Activated naive CD4-positive, alpha-beta T cell (primary cell): Measurements from ENCODE around the gene TUBA4B.
"Not testable (repeated sequence)": the region's sequence is repeated elsewhere in the genome, so short reads cannot be mapped to it uniquely, and the experiment has no call there.

Source experiments
- DNase-seq, 4 experiments: peaks; one replicate each; lab custom pipeline; 2025; lab: John Stamatoyannopoulos, UW

TUBA4B gene

DNA sequence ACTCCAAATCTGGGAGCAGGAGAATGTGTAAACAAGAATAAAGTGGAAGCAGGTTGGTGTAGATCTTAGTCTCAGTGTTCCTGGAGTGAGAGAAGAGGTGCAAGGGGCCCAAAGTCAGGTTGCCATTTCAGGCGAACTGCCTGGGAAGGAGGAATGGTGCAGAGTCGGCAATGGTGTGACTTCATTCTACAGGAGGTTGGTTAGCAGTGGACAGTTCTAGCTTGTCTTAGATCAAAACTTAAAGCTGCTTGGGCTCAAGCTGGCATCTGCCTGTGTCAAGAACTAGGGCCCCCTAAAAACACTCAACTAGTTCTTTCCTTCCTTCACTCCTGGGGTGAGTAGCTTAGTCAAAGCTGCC is 4.2 kb upstream of the TUBA4B start:
- DNase-seq, result no peak

DNA sequence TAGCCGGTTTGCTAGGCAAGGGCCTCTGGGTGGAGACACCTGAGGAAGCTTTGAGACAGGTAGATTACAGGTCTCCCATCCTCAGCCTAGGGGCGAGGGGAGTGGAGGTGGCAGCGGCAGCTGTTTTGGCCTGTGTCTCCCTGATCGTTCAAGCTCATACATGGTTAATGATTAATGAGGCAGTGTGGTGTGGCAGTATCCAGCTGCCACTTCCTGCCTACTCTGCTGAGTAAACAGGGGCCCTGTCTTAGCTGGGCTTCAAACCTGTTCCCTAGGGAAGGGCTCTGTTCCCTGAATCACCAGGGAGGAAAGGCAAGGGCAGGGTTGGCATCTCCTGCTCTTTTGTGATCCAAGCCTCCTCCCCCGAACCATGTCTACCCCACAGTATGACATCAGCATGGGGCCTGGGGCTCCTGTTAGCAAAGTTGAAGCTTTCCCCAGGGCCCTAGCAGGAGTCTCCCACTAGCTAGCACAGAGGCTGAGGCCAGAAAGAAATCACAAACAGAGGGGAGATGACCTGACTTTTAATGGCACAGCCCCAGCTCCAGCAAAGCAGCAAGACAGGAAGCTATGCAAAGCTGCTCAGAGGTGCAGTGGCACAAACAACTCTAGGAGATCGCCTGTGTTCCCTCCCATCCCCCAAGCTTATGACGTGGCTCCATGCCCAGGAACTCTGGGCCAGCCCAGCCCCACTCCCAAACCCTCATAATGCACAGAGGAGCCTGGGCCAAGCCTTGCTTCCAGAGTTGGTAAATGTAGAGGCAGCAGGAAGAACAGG is 3.7 kb upstream of the TUBA4B start:
- peak in 2 of 4 experiments; percentile 10 to 20 for DNase-seq

DNA sequence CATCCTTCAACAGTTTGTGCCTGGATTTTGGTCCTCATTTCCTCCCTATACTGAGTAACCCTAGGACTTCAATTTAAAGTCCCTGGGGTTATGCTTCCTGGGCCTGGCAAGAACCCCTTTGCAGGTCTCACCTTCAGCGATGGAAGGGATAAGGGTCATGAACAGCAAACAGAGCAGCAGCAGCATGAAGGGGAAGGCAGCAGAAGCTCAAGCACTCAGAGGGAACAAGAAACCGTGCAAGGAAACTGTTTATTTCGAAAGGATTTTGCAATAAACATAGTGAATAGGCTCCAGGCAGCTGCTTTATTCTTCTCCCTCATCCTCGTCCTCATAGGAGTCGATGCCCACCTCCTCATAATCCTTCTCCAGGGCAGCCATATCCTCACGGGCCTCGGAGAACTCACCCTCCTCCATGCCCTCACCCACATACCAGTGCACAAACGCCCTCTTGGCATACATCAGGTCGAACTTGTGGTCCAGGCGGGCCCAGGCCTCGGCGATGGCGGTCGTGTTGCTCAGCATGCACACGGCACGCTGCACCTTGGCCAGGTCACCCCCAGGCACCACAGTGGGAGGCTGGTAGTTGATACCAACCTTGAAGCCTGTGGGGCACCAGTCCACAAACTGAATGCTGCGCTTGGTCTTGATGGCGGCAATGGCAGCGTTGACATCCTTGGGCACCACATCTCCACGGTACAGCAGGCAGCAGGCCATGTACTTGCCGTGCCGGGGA is 2.8 kb upstream of the TUBA4B start:
- DNase-seq, result no peak

DNA sequence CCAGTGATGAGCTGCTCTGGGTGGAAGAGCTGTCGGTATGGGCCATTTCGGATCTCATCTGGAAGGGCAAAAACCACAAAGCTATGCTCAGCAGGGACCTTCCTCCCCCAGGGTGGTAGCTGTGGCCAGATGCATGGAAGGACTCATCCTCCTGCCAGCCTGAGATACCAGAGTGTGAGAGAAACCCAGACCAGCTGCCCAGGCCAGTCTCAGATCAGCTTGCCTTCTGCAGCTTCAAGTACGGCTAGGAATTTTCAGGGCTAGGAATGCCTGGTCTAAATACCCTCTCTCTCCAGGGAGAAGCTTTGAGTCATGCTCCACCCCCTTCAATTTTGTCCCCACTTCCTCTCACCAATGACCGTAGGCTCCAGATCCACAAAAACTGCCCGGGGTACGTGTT is 1.4 kb upstream of the TUBA4B start:
- DNase-seq, result no peak

DNA sequence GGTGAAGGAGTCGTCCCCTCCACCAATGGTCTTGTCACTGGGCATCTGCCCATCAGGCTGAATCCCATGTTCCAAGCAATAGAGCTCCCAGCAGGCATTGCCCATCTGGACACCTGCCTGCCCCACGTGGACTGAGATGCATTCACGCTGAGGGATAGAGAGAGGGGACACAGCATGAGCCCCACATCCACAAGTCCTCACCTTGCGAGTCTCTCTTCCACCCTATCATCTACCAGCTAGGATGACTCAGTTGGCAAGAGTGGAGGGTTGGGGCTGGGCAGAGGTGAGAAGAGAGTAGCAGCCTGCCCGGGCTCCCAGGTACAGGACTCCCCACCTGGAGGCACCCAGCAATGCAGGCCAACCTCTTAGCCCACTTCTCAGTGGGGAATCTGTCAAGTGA is 959 bp upstream of the TUBA4B start:
- DNase-seq, result peak in 1 of 4 experiments; percentile 12

DNA sequence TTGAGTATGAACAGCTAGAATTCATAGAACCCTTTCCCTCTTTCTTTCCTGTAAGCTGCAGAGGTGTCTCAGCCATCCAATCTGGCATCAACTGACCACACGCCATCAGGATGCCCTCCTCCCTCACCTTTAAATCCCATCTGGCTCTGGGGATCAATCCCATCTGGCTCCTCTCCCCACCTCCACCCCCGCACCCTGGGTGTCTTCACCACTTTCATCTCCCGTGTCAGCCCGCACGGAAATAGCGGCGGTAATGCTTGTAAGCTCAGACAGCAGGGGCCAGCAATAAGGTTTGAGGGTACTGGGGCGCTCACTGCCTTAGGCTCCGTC is 508 bp upstream of the TUBA4B start:
- peak in 1 of 4 experiments; percentile 39 for DNase-seq

DNA sequence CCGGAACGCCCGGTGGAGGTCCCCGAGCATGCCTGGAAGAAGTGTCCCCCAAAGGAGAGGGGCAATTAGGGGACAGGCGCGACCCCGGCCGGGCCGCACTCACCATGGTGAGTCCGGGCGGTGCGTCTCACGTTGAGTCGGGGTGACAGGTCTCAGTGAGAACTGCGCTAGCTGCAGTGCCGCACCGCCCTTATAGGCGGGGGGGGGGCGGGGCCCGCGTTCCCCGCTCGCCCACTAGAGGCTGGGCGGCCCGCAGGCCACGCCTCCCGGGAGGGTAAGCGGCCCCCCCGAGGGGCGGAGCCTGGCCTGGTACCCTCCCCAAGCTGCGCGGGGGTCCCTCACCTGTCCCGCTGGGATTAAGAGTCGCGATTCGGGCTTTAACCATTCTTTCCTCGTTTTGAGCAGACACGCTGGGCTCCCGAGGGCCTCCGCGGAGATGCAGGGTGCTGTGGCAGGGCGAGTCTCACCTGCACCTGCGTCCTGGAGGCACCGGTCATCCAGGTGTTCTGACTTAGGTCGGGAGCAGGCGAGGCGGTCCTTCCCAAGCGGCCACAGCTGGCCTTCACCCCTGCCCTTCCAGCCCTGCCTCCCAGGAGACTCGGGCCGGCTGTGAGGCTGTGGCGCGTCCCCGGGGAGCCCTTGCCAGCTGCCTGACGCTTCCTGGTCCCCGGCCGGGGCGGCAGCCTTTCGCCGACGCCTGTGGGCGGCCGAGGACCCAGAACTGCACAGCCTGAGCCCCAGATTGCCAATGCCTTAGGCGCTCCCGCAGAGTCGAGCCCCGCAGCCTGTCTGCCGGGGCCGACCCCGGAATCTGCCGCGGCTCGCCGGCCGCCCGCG is 928 bp downstream of the TUBA4B start, which contains the start of gene TUBA4A:
TUBA4A (minus strand) TSS at position 166 of the 837 bp plus-strand sequence; CDS start at position 106, 60 bp downstream.
- peak; percentile 74 to 94 (median 82) for DNase-seq

DNA sequence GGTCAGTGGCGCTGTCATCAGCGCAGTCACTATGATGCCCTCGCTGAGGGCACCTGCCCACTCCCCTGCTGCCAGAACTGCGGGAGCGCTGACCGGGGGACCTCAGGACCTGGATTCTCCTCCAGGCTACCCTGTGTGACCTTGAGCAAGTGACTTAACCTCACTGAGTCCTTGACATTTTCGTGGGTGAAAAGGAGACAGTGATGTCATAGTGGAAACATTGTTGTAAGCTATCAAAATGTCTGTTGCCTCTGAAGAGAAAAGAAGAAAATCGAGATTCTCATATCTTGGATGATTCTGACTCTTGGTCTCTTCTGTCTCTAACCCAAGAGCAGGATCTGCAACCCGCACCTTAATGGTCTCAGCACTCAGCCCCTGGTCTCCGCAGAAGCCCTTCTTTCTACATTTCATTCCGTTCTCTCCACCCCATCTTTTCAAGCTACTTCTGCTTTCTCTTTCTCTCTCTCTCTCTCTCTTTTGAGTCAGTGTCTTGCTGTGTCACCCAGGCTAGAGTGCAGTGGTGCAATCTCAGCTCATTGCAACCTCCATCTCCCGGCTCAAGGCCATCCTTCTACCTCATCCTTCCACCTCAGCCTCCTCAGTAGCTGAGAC is 1.7 kb downstream of the TUBA4B start:
- DNase-seq, result no peak

DNA sequence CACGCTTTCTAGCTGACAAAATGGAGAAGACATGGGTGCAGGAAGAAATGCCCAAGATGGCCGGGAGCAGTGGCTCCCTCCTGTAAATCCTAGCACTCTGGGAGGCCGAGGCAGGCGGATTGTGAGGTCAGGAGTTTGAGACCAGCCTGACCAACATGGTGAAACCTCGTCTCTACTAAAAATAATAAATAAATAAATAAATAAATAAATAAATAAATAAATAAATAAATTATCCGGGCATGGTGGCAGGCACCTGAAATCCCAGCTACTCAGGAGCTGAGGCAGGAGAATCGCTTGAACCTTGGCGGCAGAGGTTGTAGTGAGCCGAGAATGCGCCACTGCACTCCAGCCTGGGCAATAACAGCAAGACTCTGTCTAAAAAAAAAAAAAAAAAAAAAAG is 5.9 kb downstream of the TUBA4B start:
- not testable (repeated sequence) for DNase-seq

DNA sequence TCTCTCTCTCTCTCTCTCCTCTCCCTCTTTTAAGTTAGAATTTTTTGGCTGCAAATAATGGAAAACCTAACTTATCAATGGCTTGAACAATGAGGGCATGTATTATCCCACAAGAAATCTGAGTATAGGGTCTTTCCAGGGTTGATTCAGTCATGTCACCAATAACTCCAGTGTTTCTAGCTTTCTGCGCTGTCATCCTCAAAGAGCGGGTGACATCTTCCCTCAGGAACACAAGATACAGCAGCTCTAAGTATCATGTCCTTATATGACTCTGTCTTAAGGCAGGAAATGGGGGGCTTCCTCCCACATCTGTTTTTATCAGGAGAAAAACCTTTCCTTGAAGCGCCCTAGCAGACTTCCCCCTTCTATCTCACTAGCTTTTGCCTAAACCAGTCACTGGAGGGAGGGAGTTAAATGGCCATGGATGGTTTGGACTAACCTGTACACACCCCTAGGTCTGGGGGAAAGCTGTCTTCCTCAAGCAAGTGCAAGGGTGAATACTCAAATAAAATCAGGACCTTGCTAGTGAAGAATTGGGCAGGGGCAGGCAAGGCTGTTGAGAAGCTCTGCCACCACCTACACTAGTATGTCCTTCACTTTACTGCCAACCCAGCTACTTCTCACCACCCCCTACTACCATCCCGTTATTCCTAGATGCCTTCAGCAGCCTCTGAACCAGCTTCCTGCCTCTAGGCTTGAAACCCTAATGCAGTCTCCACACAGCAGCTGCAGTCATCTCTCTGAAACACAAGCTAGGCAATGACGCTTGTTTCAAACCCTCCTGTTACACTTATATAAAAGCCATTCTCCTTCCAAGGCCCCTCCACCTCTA is 8.2 kb downstream of the TUBA4B start:
- no peak for DNase-seq

DNA sequence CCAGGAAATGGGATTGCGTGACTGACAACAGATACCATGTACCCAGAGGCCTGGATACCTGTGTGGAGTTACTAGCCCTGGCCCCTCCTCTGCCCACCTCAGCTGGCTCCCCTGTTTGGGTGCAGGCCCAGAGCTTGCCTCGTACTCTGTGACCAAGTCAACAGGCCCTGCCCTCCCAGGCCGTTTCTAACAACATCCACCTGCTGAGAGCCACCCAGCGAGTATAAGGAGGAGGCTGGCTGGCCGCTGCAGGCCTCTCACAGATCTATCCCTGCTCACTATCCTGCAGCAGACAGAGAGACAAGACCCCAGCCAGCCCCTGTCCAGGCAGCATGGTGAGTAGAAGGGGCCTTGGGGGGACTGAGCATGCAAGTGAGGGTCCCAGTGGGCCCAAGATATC is 13.2 kb downstream of the TUBA4B start:
- DNase-seq, result no peak

DNA sequence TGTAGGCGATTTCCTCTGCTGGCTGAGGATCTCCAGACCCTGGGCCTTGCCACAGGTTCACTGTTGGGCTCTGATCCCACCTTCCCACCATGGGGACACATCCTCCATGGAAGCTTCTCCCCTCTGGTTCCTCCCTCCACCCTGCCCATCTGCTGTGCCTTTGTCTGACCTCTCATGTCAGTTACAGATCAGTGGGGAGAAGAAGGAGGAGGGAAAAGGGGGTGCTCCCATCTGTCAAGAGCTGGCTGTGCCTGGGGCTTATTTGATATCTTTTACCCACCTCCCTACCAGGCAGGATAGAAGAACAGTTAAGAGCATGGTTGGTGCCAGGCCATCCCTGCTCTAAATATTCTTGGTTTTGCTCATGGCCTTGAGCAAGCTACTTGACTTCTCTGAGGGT is 13.8 kb downstream of the TUBA4B start:
- no peak for DNase-seq

DNA sequence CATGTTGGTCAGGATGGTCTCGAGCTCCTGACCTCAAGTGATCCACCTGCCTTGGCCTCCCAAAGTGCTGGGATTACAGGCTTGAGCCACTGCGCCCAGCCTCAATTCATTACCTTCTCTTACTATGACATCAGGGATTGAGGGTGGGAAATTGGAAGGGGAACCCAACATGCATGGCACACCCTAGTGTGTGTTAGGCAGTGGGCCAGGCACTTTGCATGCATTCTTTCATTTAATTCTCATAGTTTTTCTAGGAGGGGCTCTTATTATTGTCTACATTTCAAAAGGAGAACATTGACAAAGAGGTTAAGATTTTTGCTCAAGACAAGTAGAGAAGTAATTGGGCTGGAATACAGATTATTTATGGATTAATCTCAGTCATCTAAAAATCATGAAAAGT is 15.3 kb downstream of the TUBA4B start:
- DNase-seq, result no peak

DNA sequence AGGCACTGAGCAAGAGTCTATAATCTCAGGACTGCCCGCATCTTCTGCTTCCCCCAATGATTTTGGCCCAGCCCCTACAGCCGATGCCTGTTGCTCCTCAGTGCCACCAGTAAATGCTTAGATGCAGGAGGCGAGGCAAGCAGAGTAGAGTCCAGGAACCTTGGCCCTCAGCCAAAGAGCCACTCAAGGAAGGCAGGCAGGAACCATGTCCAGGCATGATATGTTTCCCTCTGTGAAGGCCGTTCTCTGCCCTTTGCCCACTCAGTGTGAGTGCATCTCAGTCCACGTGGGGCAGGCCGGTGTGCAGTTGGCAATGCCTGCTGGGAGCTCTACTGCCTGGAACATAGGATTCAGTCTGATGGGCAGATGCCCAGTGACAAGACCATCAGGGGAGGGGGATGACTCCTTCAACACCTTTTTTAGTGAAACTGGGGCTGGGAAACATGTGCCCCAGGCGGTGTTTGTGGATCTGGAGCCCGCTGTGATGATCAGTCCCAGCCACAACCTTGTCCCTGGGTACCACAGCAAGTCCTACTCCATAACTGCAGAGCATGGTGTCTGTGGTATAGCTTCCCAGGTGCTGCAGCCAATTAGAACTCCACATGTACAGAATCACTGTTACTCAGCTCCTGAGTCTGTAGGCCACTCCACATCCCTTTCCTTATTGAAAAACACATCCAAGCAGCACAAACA is 16.5 kb downstream of the TUBA4B start:
- DNase-seq, result no peak

DNA sequence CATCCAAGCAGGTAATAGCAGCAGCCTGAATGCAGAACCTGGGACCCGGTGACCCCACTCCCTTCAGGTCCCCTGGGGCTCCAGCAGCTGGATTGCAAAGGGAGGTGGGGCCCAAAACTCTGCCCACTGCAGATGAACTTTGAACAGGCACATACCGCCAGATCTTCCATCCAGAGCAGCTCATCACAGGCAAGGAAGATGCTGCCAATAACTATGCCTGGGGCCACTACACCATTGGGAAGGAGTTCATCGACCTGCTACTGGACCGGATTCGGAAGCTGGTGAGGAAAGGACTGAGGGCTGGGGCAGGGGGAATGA is 17.0 kb downstream of the TUBA4B start:
- DNase-seq, result no peak

DNA sequence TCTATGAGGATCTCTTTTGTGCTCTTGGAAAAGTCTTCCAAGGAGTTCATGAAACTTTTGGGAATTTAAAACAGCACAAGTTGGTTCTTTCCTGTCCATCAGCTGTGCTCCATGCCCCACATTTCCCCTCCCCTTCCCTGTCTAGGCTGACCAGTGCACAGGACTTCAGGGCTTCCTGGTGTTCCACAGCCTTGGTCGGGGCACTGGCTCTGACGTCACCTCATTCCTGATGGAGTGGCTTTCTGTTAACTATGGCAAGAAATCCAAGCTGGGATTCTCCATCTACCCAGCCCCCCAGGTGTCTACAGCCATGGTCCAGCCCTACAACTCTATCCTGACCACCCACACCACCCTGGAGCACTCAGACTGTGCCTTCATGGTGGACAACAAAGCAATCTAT is 18.0 kb downstream of the TUBA4B start:
- no peak for DNase-seq

DNA sequence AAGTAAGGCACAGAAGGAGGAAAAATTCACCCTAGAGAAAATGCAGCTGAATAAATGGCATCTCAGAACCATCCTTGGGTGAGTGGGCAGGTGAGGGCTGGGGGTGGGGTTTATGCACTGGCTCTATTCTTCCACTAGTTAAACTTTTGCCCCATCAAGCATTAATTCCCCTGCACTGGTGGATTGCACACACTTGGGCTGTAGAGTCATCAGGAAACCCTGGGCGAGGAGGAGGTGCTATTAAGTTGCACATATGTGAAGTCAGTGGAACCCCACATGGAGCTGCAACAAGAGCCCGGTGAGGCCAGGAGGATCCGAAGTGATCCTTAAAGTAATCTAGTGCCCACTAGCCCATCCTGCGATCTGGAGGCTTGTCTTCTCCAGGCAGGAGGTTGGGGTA is 19.3 kb downstream of the TUBA4B start:
- no peak for DNase-seq

DNA sequence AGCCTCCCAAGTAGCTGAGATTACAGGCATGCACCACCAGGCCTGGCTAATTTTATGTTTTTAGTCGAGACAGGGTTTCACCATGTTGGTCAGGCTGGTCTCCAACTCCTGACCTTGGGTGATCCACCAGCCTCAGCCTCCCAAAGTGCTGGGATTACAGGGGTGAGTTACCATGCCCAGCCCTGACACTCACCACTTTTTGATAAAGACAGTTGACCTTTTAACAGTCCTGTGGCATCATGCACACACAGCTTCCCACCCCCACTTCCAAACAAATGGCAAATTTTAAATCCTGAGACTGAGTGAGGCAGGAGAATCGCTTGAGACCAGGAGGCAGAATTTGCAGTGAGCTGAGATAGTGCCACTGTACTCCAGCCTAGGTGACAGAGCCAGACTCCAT is 20.0 kb downstream of the TUBA4B start:
- no peak for DNase-seq

DNA sequence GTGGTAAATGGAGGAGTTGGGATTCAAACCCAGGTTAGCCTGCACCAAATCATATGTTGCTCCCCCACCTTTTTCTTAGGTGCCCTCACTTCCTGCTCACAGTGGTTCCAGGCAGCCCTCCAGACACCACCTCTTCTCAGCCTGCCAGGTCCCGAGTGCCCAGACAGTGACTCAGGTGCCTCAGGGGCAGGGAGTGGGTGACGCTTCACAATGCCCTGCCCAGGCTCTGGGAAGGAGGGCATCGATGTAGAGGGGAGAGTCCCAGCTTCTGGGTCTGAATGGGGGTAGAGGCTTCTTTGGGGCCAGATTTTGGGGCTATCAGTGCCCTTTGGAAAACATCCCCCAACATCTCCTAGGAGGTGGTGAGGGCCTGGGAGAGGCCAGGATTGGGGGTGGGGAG is 20.9 kb downstream of the TUBA4B start:
- DNase-seq, result no peak

DNA sequence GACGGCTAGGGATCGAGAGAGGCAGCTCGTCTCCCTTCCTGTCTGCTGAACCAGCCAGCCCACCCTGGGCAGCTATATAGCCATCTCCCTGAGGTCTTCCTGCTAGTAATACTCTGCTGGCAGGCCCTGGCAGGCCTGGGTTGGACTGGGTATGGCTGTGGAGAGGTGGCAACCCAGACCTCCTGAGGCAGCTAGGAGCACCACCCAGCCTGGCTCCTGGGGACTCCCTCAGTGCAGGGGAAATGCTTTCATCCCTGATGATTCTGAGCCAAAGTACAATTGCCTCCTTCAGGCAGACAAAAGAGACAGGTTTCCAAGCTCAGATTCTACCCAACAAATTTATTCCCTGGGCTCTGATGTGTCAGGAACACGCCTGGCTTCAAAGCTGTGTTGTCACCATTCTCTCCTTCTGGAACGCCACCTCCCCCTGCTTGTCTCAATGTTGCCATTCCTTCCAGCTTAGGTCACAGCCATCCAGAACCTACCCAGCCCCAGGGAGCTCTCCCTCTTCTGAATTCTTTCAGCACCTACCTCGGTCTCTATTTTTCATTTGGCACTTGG is 21.4 kb downstream of the TUBA4B start:
- DNase-seq, result no peak
